Measurements from ENCODE around the gene MORN5.

The MORN5 gene

GRCh38 chr9:122192914-122193525, 33.3 kb downstream of the MORN5 start:
- DNase-seq = no peak

GRCh38 chr9:122193651-122194050, 33.9 kb downstream of the MORN5 start:
- DNase-seq = no peak

GRCh38 chr9:122195875-122196274, 36.2 kb downstream of the MORN5 start:
- DNase-seq = no peak

GRCh38 chr9:122197426-122197825, 37.7 kb downstream of the MORN5 start:
- DNase-seq = no peak

GRCh38 chr9:122197882-122198281, 38.2 kb downstream of the MORN5 start:
- no peak for DNase-seq

- DNase-seq = no peak
Observed at GRCh38 chr9:122200960-122201595, 41.4 kb downstream of the MORN5 start.

- DNase-seq = no peak
Observed at GRCh38 chr9:122201641-122202040, 41.9 kb downstream of the MORN5 start.

- no peak for DNase-seq
Observed at GRCh38 chr9:122202111-122202510, 42.4 kb downstream of the MORN5 start.

GRCh38 chr9:122204055-122204454, 44.3 kb downstream of the MORN5 start:
- DNase-seq = no peak

GRCh38 chr9:122204491-122204890, 44.8 kb downstream of the MORN5 start:
- no peak for DNase-seq

GRCh38 chr9:122205176-122205575, 45.5 kb downstream of the MORN5 start:
- no peak for DNase-seq

- no peak for DNase-seq
Observed at GRCh38 chr9:122206118-122207046, 46.7 kb downstream of the MORN5 start.

GRCh38 chr9:122207096-122207495, 47.4 kb downstream of the MORN5 start:
- no peak for DNase-seq

- DNase-seq = no peak
Observed at GRCh38 chr9:122209451-122209850, 49.7 kb downstream of the MORN5 start.

- DNase-seq = no peak
Observed at GRCh38 chr9:122212473-122213004, 52.8 kb downstream of the MORN5 start.

- DNase-seq = no peak
Observed at GRCh38 chr9:122213102-122213588, 53.4 kb downstream of the MORN5 start.

GRCh38 chr9:122213589-122214413, 54.1 kb downstream of the MORN5 start:
- peak; percentile 70 for DNase-seq

- no peak for DNase-seq
Observed at GRCh38 chr9:122214507-122214906, 54.8 kb downstream of the MORN5 start.

GRCh38 chr9:122215663-122216062, 56.0 kb downstream of the MORN5 start:
- no peak for DNase-seq

- no peak for DNase-seq
Observed at GRCh38 chr9:122216138-122216797, 56.6 kb downstream of the MORN5 start.

GRCh38 chr9:122216798-122217418, 57.2 kb downstream of the MORN5 start:
- no peak for DNase-seq
